OCI-LY3 (cell line): ENCODE measurements around the gene AKR1D1.

Experiments used
- EZH2phosphoT487 ChIP-seq: fragments of 200-600 bp; shearing (Covaris generic); IDR thresholded peaks from 2 replicates; pipeline ENCODE4 v1.6.1; 2018; ENCODE audit warnings: antibody characterized with exemption, mixed run types, low read depth
- TF ChIP-seq, protein P1 (sequence below): fragments of 200-600, 300-600 bp; sonication (generic); IDR thresholded peaks from 2 replicates; pipeline ENCODE4 v1.5.1; 2014; ENCODE audit warnings: antibody characterized with exemption, low read length, low read depth

DNA sequence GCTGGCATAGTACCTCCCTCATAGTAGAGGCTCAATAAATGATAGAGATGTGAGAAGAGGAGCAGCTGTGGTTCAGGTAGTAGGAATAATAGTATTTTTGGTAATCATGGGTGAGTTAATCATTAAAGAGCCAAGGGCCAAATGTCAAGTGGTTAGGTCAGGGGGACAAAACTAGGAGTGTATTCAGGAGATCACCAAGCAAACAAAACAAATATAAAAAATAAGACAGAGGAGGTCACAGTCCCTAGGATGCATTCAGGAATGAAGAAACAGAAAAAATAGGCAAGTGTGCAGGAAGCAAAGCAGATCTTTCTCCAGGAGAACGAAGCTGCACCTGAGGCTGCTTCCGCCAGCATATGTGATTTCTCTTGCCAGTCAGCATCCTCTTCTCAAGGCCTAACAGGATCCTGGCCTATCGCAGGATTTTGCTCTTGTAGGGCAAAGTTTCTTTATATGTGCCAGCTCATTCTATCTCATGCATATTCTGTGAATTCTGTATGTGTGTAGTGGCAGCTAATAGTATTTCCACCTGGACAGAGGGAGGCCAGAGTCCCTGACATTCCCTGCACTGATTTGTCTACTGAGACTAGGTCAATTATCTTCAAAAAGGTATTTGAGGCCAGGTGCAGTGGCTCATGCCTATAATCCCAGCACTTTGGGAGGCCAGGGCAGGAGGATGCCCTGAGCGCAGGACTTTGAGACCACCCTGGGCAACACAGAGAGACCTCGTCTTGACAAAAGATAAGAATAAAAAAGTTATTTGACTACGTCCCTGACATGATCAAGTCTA lies 82.7 kb downstream of the AKR1D1 start:
- TF ChIP-seq, protein P1, sequence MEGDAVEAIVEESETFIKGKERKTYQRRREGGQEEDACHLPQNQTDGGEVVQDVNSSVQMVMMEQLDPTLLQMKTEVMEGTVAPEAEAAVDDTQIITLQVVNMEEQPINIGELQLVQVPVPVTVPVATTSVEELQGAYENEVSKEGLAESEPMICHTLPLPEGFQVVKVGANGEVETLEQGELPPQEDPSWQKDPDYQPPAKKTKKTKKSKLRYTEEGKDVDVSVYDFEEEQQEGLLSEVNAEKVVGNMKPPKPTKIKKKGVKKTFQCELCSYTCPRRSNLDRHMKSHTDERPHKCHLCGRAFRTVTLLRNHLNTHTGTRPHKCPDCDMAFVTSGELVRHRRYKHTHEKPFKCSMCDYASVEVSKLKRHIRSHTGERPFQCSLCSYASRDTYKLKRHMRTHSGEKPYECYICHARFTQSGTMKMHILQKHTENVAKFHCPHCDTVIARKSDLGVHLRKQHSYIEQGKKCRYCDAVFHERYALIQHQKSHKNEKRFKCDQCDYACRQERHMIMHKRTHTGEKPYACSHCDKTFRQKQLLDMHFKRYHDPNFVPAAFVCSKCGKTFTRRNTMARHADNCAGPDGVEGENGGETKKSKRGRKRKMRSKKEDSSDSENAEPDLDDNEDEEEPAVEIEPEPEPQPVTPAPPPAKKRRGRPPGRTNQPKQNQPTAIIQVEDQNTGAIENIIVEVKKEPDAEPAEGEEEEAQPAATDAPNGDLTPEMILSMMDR: no peak
- TF ChIP-seq EZH2phosphoT487: no peak
